Measurements from ENCODE around the gene FBXL17.

The FBXL17 gene

GRCh38 chr5:107977550-107978071, 404.3 kb downstream of the FBXL17 start:
- Histone ChIP-seq H3K9ac (ENCODE audit: low read length) (no peak overlapping the region), H3K36me3 (ENCODE audit: control insufficient read depth, insufficient read depth, low read length) (no peaks in the 10 kb centered on the region), H3K4me3 (ENCODE audit: low read depth, low read length) (no peak overlapping the region), H3K27ac (ENCODE audit: low read depth, low read length) (no peak overlapping the region), H3K9me3 (ENCODE audit: control insufficient read depth, insufficient read depth, low read depth, low read length) (no peaks in the 10 kb centered on the region), H3K27me3 (ENCODE audit: control insufficient read depth, insufficient read depth, low read length) (no peaks in the 10 kb centered on the region), H3K4me1 (ENCODE audit: control insufficient read depth, insufficient read depth, low read length) (peaks cover 38% of the 10 kb centered on the region)

DNA sequence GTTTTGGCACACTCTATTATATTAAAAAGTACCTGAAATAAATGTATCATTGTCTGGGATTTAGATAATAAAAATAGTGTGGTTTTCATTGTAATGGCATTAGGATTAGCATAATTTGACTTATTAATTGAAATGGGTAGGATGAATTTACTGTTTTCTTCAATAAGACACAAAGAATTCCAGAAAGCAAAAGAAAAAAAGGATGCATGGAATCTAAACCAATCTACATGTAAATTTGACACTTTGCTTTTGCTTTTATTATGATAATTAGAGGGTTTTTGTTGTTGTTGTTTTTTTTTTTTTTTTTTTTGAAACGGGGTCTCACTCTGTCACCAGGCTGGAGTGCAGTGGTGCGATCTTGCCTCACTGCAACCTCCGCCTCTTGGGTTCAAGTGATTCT, 406.3 kb downstream of the FBXL17 start:
- no peak overlapping the region for H3K27ac ChIP-seq (ENCODE audit: low read depth, low read length)

DNA sequence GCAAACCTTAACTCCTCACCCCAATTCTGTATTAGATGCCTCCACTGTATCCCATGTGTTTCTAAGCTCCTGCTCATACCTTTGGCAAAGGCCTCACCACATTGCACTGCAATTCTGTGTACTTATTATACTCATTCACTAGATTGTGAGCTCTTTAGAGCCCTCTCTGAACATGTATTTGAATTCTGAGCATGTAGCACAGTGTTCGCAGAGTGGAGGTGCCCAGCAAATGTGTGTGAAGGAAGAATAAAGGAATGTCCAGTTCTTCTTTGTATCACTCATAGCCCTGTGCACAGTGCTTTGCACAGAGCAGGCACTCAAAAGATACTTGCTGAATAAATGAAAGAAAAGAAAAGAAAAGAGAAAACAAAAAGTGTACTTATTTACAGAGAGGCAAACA, 410.1 kb downstream of the FBXL17 start:
- Histone ChIP-seq H3K9ac (ENCODE audit: low read length) (no peak overlapping the region), H3K36me3 (ENCODE audit: control insufficient read depth, insufficient read depth, low read length) (no peaks in the 10 kb centered on the region), H3K4me3 (ENCODE audit: low read depth, low read length) (no peak overlapping the region), H3K27ac (ENCODE audit: low read depth, low read length) (no peak overlapping the region), H3K27me3 (ENCODE audit: control insufficient read depth, insufficient read depth, low read length) (no peaks in the 10 kb centered on the region), H3K9me3 (ENCODE audit: control insufficient read depth, insufficient read depth, low read depth, low read length) (no peaks in the 10 kb centered on the region), H3K4me1 (ENCODE audit: control insufficient read depth, insufficient read depth, low read length) (peaks cover 19% of the 10 kb centered on the region)

More for the DNA sequence above, 406.3 kb downstream of the FBXL17 start:
- no peak overlapping the region for H3K9ac ChIP-seq (ENCODE audit: low read length)
- no peaks in the 10 kb centered on the region for H3K36me3 ChIP-seq (ENCODE audit: control insufficient read depth, insufficient read depth, low read length)
- no peak overlapping the region for H3K4me3 ChIP-seq (ENCODE audit: low read depth, low read length)
- H3K4me1 ChIP-seq (ENCODE audit: control insufficient read depth, insufficient read depth, low read length): peaks cover 38% of the 10 kb centered on the region
- H3K9me3 ChIP-seq (ENCODE audit: control insufficient read depth, insufficient read depth, low read depth, low read length): no peaks in the 10 kb centered on the region
- H3K27me3 ChIP-seq (ENCODE audit: control insufficient read depth, insufficient read depth, low read length): no peaks in the 10 kb centered on the region

DNA sequence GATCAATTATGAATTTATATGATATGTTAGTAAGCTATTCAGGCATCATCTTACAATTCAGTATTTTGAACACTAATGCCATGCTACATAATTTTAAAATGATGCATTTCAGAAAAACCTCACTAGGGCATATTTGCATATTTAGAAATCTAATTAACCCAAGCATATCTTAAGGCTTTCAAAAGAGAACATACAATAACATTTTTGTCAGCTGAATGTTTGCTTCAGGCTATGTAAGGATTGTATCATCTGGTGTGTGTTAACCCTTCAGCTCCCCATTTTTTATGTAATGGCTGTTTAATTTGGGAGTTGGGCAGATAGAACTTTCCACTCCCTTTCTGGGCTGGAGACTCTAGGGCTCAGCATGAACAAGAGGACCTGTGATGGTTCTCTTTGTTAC, 412.1 kb downstream of the FBXL17 start:
- H3K27ac ChIP-seq (ENCODE audit: low read depth, low read length): no peak overlapping the region
- H3K36me3 ChIP-seq (ENCODE audit: control insufficient read depth, insufficient read depth, low read length): no peaks in the 10 kb centered on the region
- H3K9ac ChIP-seq (ENCODE audit: low read length): no peak overlapping the region
- peaks cover 20% of the 10 kb centered on the region for H3K4me1 ChIP-seq (ENCODE audit: control insufficient read depth, insufficient read depth, low read length)
- no peaks in the 10 kb centered on the region for H3K9me3 ChIP-seq (ENCODE audit: control insufficient read depth, insufficient read depth, low read depth, low read length)
- no peak overlapping the region for H3K4me3 ChIP-seq (ENCODE audit: low read depth, low read length)
- no peaks in the 10 kb centered on the region for H3K27me3 ChIP-seq (ENCODE audit: control insufficient read depth, insufficient read depth, low read length)

- Histone ChIP-seq H3K4me3 (ENCODE audit: low read depth, low read length) (no peak overlapping the region), H3K27ac (ENCODE audit: low read depth, low read length) (no peak overlapping the region), H3K27me3 (ENCODE audit: control insufficient read depth, insufficient read depth, low read length) (no peaks in the 10 kb centered on the region), H3K9ac (ENCODE audit: low read length) (no peak overlapping the region), H3K36me3 (ENCODE audit: control insufficient read depth, insufficient read depth, low read length) (no peaks in the 10 kb centered on the region), H3K4me1 (ENCODE audit: control insufficient read depth, insufficient read depth, low read length) (peaks cover 19% of the 10 kb centered on the region), H3K9me3 (ENCODE audit: control insufficient read depth, insufficient read depth, low read depth, low read length) (no peaks in the 10 kb centered on the region)
Measured at GRCh38 chr5:107968998-107969397, 412.9 kb downstream of the FBXL17 start.

DNA sequence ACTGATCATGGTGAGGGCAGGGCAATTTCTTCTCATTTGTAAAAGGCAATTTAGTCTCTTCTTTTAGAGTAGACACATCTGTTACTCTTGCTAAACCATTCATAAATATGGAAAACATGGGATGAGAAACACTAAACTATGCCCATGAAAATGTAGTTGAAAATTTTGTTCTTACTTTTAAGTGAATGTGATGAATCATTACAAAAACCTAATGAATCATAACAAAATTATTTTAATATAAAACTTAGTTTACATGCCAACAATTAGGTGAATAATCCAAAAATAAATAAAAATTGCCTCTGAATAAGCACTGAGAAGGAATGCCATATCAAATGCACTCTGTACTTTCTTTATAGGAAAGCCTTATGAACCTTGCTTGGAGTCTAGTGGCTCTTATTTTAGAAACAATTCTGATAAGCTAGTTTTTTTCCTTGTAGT, 413.5 kb downstream of the FBXL17 start:
- no peak overlapping the region for H3K4me3 ChIP-seq (ENCODE audit: low read depth, low read length)
- no peak overlapping the region for H3K27ac ChIP-seq (ENCODE audit: low read depth, low read length)

GRCh38 chr5:107966201-107966600, 415.7 kb downstream of the FBXL17 start:
- peaks cover 19% of the 10 kb centered on the region for H3K4me1 ChIP-seq (ENCODE audit: control insufficient read depth, insufficient read depth, low read length)
- H3K27me3 ChIP-seq (ENCODE audit: control insufficient read depth, insufficient read depth, low read length): no peaks in the 10 kb centered on the region
- no peak overlapping the region for H3K4me3 ChIP-seq (ENCODE audit: low read depth, low read length)
- H3K9ac ChIP-seq (ENCODE audit: low read length): no peak overlapping the region
- H3K9me3 ChIP-seq (ENCODE audit: control insufficient read depth, insufficient read depth, low read depth, low read length): no peaks in the 10 kb centered on the region
- H3K27ac ChIP-seq (ENCODE audit: low read depth, low read length): no peak overlapping the region
- no peaks in the 10 kb centered on the region for H3K36me3 ChIP-seq (ENCODE audit: control insufficient read depth, insufficient read depth, low read length)

More for the DNA sequence above, 413.5 kb downstream of the FBXL17 start:
- H3K9ac ChIP-seq (ENCODE audit: low read length): no peak overlapping the region
- H3K27me3 ChIP-seq (ENCODE audit: control insufficient read depth, insufficient read depth, low read length): no peaks in the 10 kb centered on the region
- no peaks in the 10 kb centered on the region for H3K9me3 ChIP-seq (ENCODE audit: control insufficient read depth, insufficient read depth, low read depth, low read length)
- H3K4me1 ChIP-seq (ENCODE audit: control insufficient read depth, insufficient read depth, low read length): peaks cover 19% of the 10 kb centered on the region
- no peaks in the 10 kb centered on the region for H3K36me3 ChIP-seq (ENCODE audit: control insufficient read depth, insufficient read depth, low read length)

DNA sequence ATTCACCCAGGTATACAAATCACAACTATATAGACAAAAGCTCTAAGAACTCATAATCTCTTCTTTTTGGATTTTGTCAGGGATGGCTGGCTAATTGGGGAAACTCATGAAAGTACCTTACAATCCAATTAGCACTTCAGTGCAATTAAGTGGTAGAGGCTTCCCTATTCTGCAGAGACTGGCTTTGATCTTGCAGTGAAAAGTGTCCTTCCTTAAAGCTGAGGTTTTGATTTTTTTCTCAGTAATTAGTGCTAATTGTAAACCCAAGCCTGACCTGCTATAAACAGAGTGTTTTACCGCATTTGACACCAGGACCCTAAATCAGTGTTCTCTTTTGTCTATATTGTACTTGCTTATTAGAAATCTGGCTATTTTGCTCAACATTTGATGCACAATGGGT, 417.2 kb downstream of the FBXL17 start:
- Histone ChIP-seq H3K4me3 (ENCODE audit: low read depth, low read length) (no peak overlapping the region), H3K9me3 (ENCODE audit: control insufficient read depth, insufficient read depth, low read depth, low read length) (no peaks in the 10 kb centered on the region), H3K36me3 (ENCODE audit: control insufficient read depth, insufficient read depth, low read length) (no peaks in the 10 kb centered on the region), H3K27ac (ENCODE audit: low read depth, low read length) (no peak overlapping the region), H3K4me1 (ENCODE audit: control insufficient read depth, insufficient read depth, low read length) (peaks cover 19% of the 10 kb centered on the region), H3K9ac (ENCODE audit: low read length) (no peak overlapping the region), H3K27me3 (ENCODE audit: control insufficient read depth, insufficient read depth, low read length) (no peaks in the 10 kb centered on the region)

GRCh38 chr5:107959573-107960279, 422.2 kb downstream of the FBXL17 start:
- peaks cover 3% of the 10 kb centered on the region; the same call in 1 of the 2 replicates for H3K4me1 ChIP-seq (ENCODE audit: control insufficient read depth, insufficient read depth, low read length)
- H3K27ac ChIP-seq (ENCODE audit: low read depth, low read length): no peak overlapping the region
- no peaks in the 10 kb centered on the region for H3K27me3 ChIP-seq (ENCODE audit: control insufficient read depth, insufficient read depth, low read length)
- H3K9me3 ChIP-seq (ENCODE audit: control insufficient read depth, insufficient read depth, low read depth, low read length): no peaks in the 10 kb centered on the region
- H3K36me3 ChIP-seq (ENCODE audit: control insufficient read depth, insufficient read depth, low read length): no peaks in the 10 kb centered on the region
- no peak overlapping the region for H3K4me3 ChIP-seq (ENCODE audit: low read depth, low read length)
- no peak overlapping the region for H3K9ac ChIP-seq (ENCODE audit: low read length)

- H3K9me3 ChIP-seq (ENCODE audit: control insufficient read depth, insufficient read depth, low read depth, low read length): no peaks in the 10 kb centered on the region
- H3K9ac ChIP-seq (ENCODE audit: low read length): no peak overlapping the region
- no peaks in the 10 kb centered on the region for H3K4me1 ChIP-seq (ENCODE audit: control insufficient read depth, insufficient read depth, low read length)
- H3K27ac ChIP-seq (ENCODE audit: low read depth, low read length): no peak overlapping the region
- H3K4me3 ChIP-seq (ENCODE audit: low read depth, low read length): no peak overlapping the region
- no peaks in the 10 kb centered on the region for H3K36me3 ChIP-seq (ENCODE audit: control insufficient read depth, insufficient read depth, low read length)
- no peaks in the 10 kb centered on the region for H3K27me3 ChIP-seq (ENCODE audit: control insufficient read depth, insufficient read depth, low read length)
Measured at GRCh38 chr5:107958861-107959260, 423.0 kb downstream of the FBXL17 start.

GRCh38 chr5:107958432-107958831, 423.5 kb downstream of the FBXL17 start:
- Histone ChIP-seq H3K9ac (ENCODE audit: low read length) (no peak overlapping the region), H3K4me3 (ENCODE audit: low read depth, low read length) (no peak overlapping the region), H3K9me3 (ENCODE audit: control insufficient read depth, insufficient read depth, low read depth, low read length) (no peaks in the 10 kb centered on the region), H3K27me3 (ENCODE audit: control insufficient read depth, insufficient read depth, low read length) (no peaks in the 10 kb centered on the region), H3K27ac (ENCODE audit: low read depth, low read length) (no peak overlapping the region), H3K36me3 (ENCODE audit: control insufficient read depth, insufficient read depth, low read length) (no peaks in the 10 kb centered on the region), H3K4me1 (ENCODE audit: control insufficient read depth, insufficient read depth, low read length) (no peaks in the 10 kb centered on the region)
